Activated CD4-positive, alpha-beta T cell treated with anti-CD3 and anti-CD28 coated beads, Interleukin-2, Interleukin-4, amounts not matched to agents 100 ng/mL and 50 ng/mL, durations not matched to agents 16 hours and 8 hours (primary cell): Measurements from ENCODE around the gene FOXG1.

Experiments
- DNase-seq: peaks from one replicate; pipeline ENCODE4 v3.0.0-alpha.2; 2020; ENCODE audit warnings: low spot score

Gene FOXG1

GRCh38 chr14:28766469-28766955 is at the start of gene FOXG1:
FOXG1 (plus strand) TSS chr14:28766787; CDS start chr14:28767280, 493 bp downstream.
- DNase-seq = no peak

GRCh38 chr14:28719130-28719529 is 47.5 kb upstream of the FOXG1 start:
- DNase-seq = no peak

- DNase-seq = no peak
Observed at GRCh38 chr14:28731358-28731757, 35.2 kb upstream of the FOXG1 start.

GRCh38 chr14:28742171-28742846 is 24.3 kb upstream of the FOXG1 start:
- no peak for DNase-seq

- no peak for DNase-seq
Observed at GRCh38 chr14:28744126-28744525, 22.5 kb upstream of the FOXG1 start.

- DNase-seq = no peak
Observed at GRCh38 chr14:28745176-28745575, 21.4 kb upstream of the FOXG1 start.

GRCh38 chr14:28746247-28746646 is 20.3 kb upstream of the FOXG1 start:
- no peak for DNase-seq

- DNase-seq = peak; percentile 28
Observed at GRCh38 chr14:28751467-28752058, 15.0 kb upstream of the FOXG1 start.

- peak; percentile 39 for DNase-seq
Observed at GRCh38 chr14:28754209-28754985, 12.2 kb upstream of the FOXG1 start.

GRCh38 chr14:28755198-28755815 is 11.3 kb upstream of the FOXG1 start:
- DNase-seq = no peak

GRCh38 chr14:28755884-28756268 is 10.7 kb upstream of the FOXG1 start:
- DNase-seq = no peak

- no peak for DNase-seq
Observed at GRCh38 chr14:28756269-28756883, 10.2 kb upstream of the FOXG1 start.

GRCh38 chr14:28756884-28757570 is 9.6 kb upstream of the FOXG1 start:
- DNase-seq = peak; percentile 10

GRCh38 chr14:28757786-28758185 is 8.8 kb upstream of the FOXG1 start:
- no peak for DNase-seq

- DNase-seq = no peak
Observed at GRCh38 chr14:28758253-28758884, 8.2 kb upstream of the FOXG1 start.

GRCh38 chr14:28758885-28759652 is 7.5 kb upstream of the FOXG1 start:
- no peak for DNase-seq

GRCh38 chr14:28759653-28760313 is 6.8 kb upstream of the FOXG1 start:
- no peak for DNase-seq

- no peak for DNase-seq
Observed at GRCh38 chr14:28760431-28760996, 6.1 kb upstream of the FOXG1 start.
